Nephron (organoid): ENCODE results near the gene NEK8.

Source experiments
- H3K27ac Mint-ChIP-seq, 3 experiments: 2 replicates each; pipeline ENCODE4 v1.8.0; 2020; ENCODE audit warnings: mixed read lengths in 3 of 3, mild to moderate bottlenecking in 2 of 3, moderate library complexity in 1 of 3
- H3K27me3 Mint-ChIP-seq: 2 replicates; pipeline ENCODE4 v1.8.0; 2021; ENCODE audit warnings: low read depth, mild to moderate bottlenecking, moderate library complexity, mixed read lengths
- H3K36me3 Mint-ChIP-seq: 2 replicates; pipeline ENCODE4 v1.8.0; 2020; ENCODE audit warnings: low read depth, mixed read lengths
- H3K4me1 Mint-ChIP-seq: 2 replicates; pipeline ENCODE4 v1.8.0; 2020; ENCODE audit warnings: mixed read lengths
- H3K4me3 Mint-ChIP-seq, 3 experiments: 2 replicates each; pipeline ENCODE4 v1.8.0; 2020; ENCODE audit warnings: mild to moderate bottlenecking in 3 of 3, mixed read lengths in 3 of 3, moderate library complexity in 2 of 3
- H3K9me3 Mint-ChIP-seq: 2 replicates; pipeline ENCODE4 v1.8.0; 2020; ENCODE audit warnings: mixed read lengths
- CTCF ChIP-seq, 3 experiments: fragments of 200-600 bp; sonication (generic); IDR thresholded peaks; one replicate each; pipeline ENCODE4 v1.5.0; 2021; ENCODE audit warnings: antibody characterized with exemption in 3 of 3; ENCODE audit not compliant: unreplicated experiment in 3 of 3

Gene NEK8

GRCh38 chr17:28725660-28726225 lies 2.8 kb upstream of the NEK8 start:
- Mint-ChIP-seq H3K27me3 (no peaks in the 10 kb centered on the region), H3K27ac (peak overlapping the region; percentile 70 to 95 (median 88)), H3K9me3 (no peaks in the 10 kb centered on the region), H3K36me3 (peaks cover 39% of the 10 kb centered on the region), H3K4me1 (peaks cover 41% of the 10 kb centered on the region), H3K4me3 (peak overlapping the region; percentile 85 to 92 (median 86))
- TF ChIP-seq CTCF (IDR thresholded peaks at IDR 0.05; ENCODE audit: unreplicated experiment in 3 of 3), result no peak

- H3K27me3 Mint-ChIP-seq, result no peaks in the 10 kb centered on the region
- no peaks in the 10 kb centered on the region for H3K9me3 Mint-ChIP-seq
- peak within 1 kb of the TSS; percentile 96 to 99 (median 98) for H3K4me3 Mint-ChIP-seq
- H3K4me1 Mint-ChIP-seq, result peaks cover 36% of the 10 kb centered on the region
- peak within 1 kb of the TSS; percentile 71 to 97 (median 95) for H3K27ac Mint-ChIP-seq
- peaks cover 34% of the 10 kb centered on the region for H3K36me3 Mint-ChIP-seq
- no peak for TF ChIP-seq CTCF (IDR thresholded peaks at IDR 0.05; ENCODE audit: unreplicated experiment in 3 of 3)
These were observed 2.4 kb upstream of the NEK8 start, which contains the start of gene TLCD1 for GRCh38 chr17:28726226-28726626. TSS of gene TLCD1 (minus strand) at chr17:28726233. CDS start at chr17:28726097, 136 bp downstream.

- Mint-ChIP-seq H3K36me3 (peaks cover 30% of the 10 kb centered on the region), H3K9me3 (no peaks in the 10 kb centered on the region), H3K4me3 (peak overlapping the region; percentile 96 to 99 (median 98)), H3K27me3 (no peaks in the 10 kb centered on the region), H3K27ac (peak overlapping the region; percentile 71 to 97 (median 91)), H3K4me1 (peaks cover 31% of the 10 kb centered on the region)
- TF ChIP-seq CTCF (IDR thresholded peaks at IDR 0.05; ENCODE audit: unreplicated experiment in 3 of 3), result peak; percentile 98 to 99 (median 99)
These were observed 1.7 kb upstream of the NEK8 start for GRCh38 chr17:28726627-28727491.

DNA sequence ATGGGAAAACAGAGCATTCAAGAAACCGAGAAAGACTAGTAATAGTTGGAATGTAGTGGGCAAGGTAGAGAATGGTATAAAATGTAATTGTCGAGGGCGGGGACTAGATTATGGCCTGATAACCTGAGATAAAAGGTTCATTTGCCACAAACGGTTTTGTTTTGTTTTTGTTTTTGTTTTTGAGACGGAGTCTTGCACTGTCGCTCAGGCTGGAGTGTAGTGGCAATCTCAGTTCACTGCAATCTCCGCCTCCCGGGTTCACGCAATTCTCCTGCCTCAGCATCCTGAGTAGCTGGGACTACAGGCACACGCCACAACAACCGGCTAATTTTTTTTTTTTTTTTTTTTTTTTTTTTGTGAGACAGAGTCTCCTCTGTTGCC lies 1.4 kb downstream of the NEK8 start:
- Mint-ChIP-seq H3K27ac (peak overlapping the region; percentile 4 to 71 (median 13)), H3K4me1 (peaks cover 11% of the 10 kb centered on the region), H3K36me3 (peaks cover 4% of the 10 kb centered on the region), H3K27me3 (no peaks in the 10 kb centered on the region), H3K9me3 (no peaks in the 10 kb centered on the region), H3K4me3 (no peak overlapping the region)
- TF ChIP-seq CTCF (IDR thresholded peaks at IDR 0.05; ENCODE audit: unreplicated experiment in 3 of 3), result no peak

DNA sequence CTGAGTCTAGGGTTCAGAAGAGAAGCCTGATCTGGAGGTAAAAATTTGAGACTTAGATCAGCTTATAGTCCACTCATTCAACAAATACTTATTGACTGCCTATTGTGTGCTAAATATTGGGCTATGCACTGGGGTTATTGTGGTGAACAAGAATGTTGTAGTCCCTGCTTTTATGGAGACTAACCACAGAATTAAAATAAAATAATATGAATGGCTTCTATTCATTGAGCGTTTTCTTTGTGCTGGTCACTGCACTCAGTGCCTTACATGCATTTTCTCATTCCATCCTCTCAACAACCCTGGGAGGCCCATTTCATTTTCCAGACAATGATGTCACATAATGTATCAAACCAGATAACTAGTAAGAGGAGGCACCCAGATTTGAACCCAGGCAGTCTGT lies 4.8 kb downstream of the NEK8 start:
- Mint-ChIP-seq H3K27ac (no peak overlapping the region), H3K4me1 (peaks cover 5% of the 10 kb centered on the region), H3K36me3 (peaks cover 4% of the 10 kb centered on the region), H3K27me3 (no peaks in the 10 kb centered on the region), H3K4me3 (no peak overlapping the region), H3K9me3 (no peaks in the 10 kb centered on the region)
- no peak for TF ChIP-seq CTCF (IDR thresholded peaks at IDR 0.05; ENCODE audit: unreplicated experiment in 3 of 3)
